SK-N-SH treated with all-trans-retinoic acid at 6 μM for 48 hours (cell line): ENCODE measurements around the gene NUCB2.
A peak's percentile ranks its signal among the peaks of the same experiment; 100 is the strongest.

Experiments used
- ATAC-seq: fragments of 200-7000 bp; cut with Tn5 transposase; 3 replicates; pipeline ENCODE4 v1.9.1; 2020; ENCODE audit warnings: mild to moderate bottlenecking, moderate library complexity
- ARNTL ChIP-seq: fragments of 450-650 bp; formaldehyde crosslinking; IDR thresholded peaks from 2 replicates; pipeline ENCODE4 v1.5.0; 2020; ENCODE audit warnings: low read depth, mild to moderate bottlenecking, moderate library complexity, borderline replicate concordance
- BACH2 ChIP-seq: fragments of 250-450 bp; sonication (Bioruptor Pico); IDR thresholded peaks from 2 replicates; pipeline ENCODE4 v1.9.0; 2021; ENCODE audit warnings: mild to moderate bottlenecking, borderline replicate concordance
- CSDC2 ChIP-seq: fragments of 250-450 bp; sonication (Bioruptor Pico); IDR thresholded peaks from 2 replicates; pipeline ENCODE4 v1.5.0; 2020; ENCODE audit warnings: mild to moderate bottlenecking, moderate library complexity
- ESRRG ChIP-seq: fragments of 250-450 bp; sonication (Bioruptor Pico); IDR thresholded peaks from 2 replicates; pipeline ENCODE4 v1.6.1; 2021; ENCODE audit warnings: mild to moderate bottlenecking
- GLIS3 ChIP-seq: fragments of 250-450 bp; sonication (Bioruptor Pico); IDR thresholded peaks from 2 replicates; pipeline ENCODE4 v1.5.0; 2020; ENCODE audit warnings: mild to moderate bottlenecking, moderate library complexity
- ISL1 ChIP-seq: fragments of 250-450 bp; sonication (Bioruptor Pico); IDR thresholded peaks from 2 replicates; pipeline ENCODE4 v2.1.2; 2022; ENCODE audit warnings: mild to moderate bottlenecking, moderate library complexity
- OSR1 ChIP-seq: fragments of 250-450 bp; sonication (Bioruptor Pico); IDR thresholded peaks from 2 replicates; pipeline ENCODE4 v1.8.0; 2022; ENCODE audit warnings: moderate library complexity, mild to moderate bottlenecking, inconsistent platforms
- SNAI2 ChIP-seq: fragments of 250-450 bp; sonication (Bioruptor Pico); IDR thresholded peaks from 2 replicates; pipeline ENCODE4 v1.5.0; 2020; ENCODE audit warnings: mild to moderate bottlenecking, moderate library complexity
- ZC3H10 ChIP-seq: fragments of 250-450 bp; sonication (Bioruptor Pico); IDR thresholded peaks from 2 replicates; pipeline ENCODE4 v1.5.1; 2021; ENCODE audit warnings: mild to moderate bottlenecking, moderate library complexity
- ZFP3 ChIP-seq: fragments of 250-450 bp; sonication (Bioruptor Pico); IDR thresholded peaks from 2 replicates; pipeline ENCODE4 v1.5.0; 2020; ENCODE audit warnings: mild to moderate bottlenecking, moderate library complexity
- ZFP30 ChIP-seq: fragments of 450-650 bp; formaldehyde crosslinking; IDR thresholded peaks from 2 replicates; pipeline ENCODE4 v1.5.0; 2022; ENCODE audit warnings: mild to moderate bottlenecking, moderate library complexity
- ZNF8 ChIP-seq: fragments of 450-650 bp; formaldehyde crosslinking; IDR thresholded peaks from 2 replicates; pipeline ENCODE4 v1.5.0; 2020; ENCODE audit warnings: mild to moderate bottlenecking, moderate library complexity
- TF ChIP-seq, protein P1 (sequence below): fragments of 250-450 bp; sonication (Bioruptor Pico); IDR thresholded peaks from 2 replicates; pipeline ENCODE4 v1.8.0; 2021; ENCODE audit warnings: low read depth, mild to moderate bottlenecking, moderate library complexity, borderline replicate concordance
- TF ChIP-seq, protein P2 (sequence below): fragments of 250-450 bp; sonication (Bioruptor Pico); IDR thresholded peaks from 2 replicates; pipeline ENCODE4 v1.5.1; 2020; ENCODE audit warnings: low read depth, mild to moderate bottlenecking, moderate library complexity
- TF ChIP-seq, protein P3 (sequence below): fragments of 250-450 bp; sonication (Bioruptor Pico); IDR thresholded peaks from 2 replicates; pipeline ENCODE4 v1.5.0; 2020; ENCODE audit warnings: mild to moderate bottlenecking, moderate library complexity
- TF ChIP-seq, protein P4 (sequence below): fragments of 250-450 bp; sonication (Bioruptor Pico); IDR thresholded peaks from 2 replicates; pipeline ENCODE4 v1.5.1; 2021; ENCODE audit warnings: mild to moderate bottlenecking, moderate library complexity
- TF ChIP-seq, protein P5 (sequence below): fragments of 250-450 bp; sonication (Bioruptor Pico); IDR thresholded peaks from 2 replicates; pipeline ENCODE4 v1.8.0; 2020; ENCODE audit warnings: mild to moderate bottlenecking, moderate library complexity, borderline replicate concordance

The NUCB2 gene

DNA sequence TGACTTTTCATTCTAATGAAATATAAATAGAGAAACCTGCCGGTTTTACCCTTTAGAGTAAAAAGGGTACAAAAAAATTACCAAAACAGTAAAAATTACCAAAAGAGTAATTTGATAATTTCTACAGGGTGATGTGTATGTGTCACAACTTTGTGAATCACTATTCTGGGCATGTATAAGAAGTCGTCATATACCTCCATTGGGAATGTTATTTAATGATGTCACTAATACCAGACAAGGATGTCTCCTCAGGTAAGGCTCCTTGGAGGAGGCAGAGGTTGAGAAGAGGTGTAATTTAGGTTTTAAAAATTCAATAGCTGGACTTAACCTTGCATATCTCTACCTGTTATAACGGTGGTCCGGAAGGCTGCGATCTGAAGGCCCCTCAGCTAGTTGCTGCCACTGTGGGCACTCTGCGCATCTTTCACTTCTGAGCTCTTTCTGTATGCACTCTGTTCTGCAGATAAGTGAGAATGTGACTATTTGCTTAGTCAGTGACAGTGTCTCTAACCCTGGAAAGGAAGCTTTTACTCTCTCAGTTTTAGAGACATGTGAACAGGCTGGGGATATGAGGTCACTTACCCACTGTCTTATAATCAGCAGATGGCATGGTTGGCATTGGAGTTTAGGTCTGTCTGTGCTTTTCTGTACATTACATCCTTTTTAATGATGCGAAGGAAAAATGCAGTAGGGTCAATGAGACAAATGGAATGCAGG, 74.1 kb downstream of the NUCB2 start (continued):
- TF ChIP-seq, protein P1, sequence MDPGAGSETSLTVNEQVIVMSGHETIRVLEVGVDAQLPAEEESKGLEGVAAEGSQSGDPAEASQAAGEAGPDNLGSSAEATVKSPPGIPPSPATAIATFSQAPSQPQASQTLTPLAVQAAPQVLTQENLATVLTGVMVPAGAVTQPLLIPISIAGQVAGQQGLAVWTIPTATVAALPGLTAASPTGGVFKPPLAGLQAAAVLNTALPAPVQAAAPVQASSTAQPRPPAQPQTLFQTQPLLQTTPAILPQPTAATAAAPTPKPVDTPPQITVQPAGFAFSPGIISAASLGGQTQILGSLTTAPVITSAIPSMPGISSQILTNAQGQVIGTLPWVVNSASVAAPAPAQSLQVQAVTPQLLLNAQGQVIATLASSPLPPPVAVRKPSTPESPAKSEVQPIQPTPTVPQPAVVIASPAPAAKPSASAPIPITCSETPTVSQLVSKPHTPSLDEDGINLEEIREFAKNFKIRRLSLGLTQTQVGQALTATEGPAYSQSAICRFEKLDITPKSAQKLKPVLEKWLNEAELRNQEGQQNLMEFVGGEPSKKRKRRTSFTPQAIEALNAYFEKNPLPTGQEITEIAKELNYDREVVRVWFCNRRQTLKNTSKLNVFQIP (CRISPR knock-in tag) = no peak
- no peak for TF ChIP-seq ISL1 (CRISPR knock-in tag)
- TF ChIP-seq GLIS3 (CRISPR knock-in tag) = no peak
- no peak for TF ChIP-seq ZFP3 (CRISPR knock-in tag)
- TF ChIP-seq, protein P2, sequence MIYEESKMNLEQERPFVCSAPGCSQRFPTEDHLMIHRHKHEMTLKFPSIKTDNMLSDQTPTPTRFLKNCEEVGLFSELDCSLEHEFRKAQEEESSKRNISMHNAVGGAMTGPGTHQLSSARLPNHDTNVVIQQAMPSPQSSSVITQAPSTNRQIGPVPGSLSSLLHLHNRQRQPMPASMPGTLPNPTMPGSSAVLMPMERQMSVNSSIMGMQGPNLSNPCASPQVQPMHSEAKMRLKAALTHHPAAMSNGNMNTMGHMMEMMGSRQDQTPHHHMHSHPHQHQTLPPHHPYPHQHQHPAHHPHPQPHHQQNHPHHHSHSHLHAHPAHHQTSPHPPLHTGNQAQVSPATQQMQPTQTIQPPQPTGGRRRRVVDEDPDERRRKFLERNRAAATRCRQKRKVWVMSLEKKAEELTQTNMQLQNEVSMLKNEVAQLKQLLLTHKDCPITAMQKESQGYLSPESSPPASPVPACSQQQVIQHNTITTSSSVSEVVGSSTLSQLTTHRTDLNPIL = no peak

DNA sequence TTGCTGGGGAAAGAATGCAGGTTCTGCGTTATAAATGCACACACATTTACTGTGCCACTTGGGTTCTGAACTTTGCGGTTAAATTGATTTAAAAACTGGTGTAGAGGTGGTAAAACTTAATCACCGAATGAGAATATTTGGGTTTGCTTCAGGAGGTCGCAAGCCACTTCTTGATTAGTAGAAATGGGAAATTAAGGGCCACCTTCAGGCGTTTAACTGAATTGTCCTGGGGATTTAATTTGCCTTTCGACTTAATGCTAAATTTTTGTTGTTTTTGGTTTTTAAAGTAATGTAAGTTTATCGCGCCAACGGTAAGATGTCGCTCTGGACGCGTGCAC, 74.6 kb downstream of the NUCB2 start:
- ATAC-seq = no peak
- TF ChIP-seq ZFP30 (CRISPR knock-in tag) = no peak
- TF ChIP-seq, protein P3, sequence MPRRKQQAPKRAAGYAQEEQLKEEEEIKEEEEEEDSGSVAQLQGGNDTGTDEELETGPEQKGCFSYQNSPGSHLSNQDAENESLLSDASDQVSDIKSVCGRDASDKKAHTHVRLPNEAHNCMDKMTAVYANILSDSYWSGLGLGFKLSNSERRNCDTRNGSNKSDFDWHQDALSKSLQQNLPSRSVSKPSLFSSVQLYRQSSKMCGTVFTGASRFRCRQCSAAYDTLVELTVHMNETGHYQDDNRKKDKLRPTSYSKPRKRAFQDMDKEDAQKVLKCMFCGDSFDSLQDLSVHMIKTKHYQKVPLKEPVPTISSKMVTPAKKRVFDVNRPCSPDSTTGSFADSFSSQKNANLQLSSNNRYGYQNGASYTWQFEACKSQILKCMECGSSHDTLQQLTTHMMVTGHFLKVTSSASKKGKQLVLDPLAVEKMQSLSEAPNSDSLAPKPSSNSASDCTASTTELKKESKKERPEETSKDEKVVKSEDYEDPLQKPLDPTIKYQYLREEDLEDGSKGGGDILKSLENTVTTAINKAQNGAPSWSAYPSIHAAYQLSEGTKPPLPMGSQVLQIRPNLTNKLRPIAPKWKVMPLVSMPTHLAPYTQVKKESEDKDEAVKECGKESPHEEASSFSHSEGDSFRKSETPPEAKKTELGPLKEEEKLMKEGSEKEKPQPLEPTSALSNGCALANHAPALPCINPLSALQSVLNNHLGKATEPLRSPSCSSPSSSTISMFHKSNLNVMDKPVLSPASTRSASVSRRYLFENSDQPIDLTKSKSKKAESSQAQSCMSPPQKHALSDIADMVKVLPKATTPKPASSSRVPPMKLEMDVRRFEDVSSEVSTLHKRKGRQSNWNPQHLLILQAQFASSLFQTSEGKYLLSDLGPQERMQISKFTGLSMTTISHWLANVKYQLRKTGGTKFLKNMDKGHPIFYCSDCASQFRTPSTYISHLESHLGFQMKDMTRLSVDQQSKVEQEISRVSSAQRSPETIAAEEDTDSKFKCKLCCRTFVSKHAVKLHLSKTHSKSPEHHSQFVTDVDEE (CRISPR knock-in tag) = no peak
- no peak for TF ChIP-seq OSR1 (CRISPR knock-in tag)
- TF ChIP-seq ZNF8 = no peak
- TF ChIP-seq, protein P4, sequence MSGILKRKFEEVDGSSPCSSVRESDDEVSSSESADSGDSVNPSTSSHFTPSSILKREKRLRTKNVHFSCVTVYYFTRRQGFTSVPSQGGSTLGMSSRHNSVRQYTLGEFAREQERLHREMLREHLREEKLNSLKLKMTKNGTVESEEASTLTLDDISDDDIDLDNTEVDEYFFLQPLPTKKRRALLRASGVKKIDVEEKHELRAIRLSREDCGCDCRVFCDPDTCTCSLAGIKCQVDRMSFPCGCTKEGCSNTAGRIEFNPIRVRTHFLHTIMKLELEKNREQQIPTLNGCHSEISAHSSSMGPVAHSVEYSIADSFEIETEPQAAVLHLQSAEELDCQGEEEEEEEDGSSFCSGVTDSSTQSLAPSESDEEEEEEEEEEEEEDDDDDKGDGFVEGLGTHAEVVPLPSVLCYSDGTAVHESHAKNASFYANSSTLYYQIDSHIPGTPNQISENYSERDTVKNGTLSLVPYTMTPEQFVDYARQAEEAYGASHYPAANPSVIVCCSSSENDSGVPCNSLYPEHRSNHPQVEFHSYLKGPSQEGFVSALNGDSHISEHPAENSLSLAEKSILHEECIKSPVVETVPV (CRISPR knock-in tag) = no peak
- no peak for TF ChIP-seq GLIS3 (CRISPR knock-in tag)
- TF ChIP-seq BACH2 (CRISPR knock-in tag) = no peak
- no peak for TF ChIP-seq ARNTL (CRISPR knock-in tag)
- TF ChIP-seq SNAI2 (CRISPR knock-in tag) = no peak
- TF ChIP-seq ZFP3 (CRISPR knock-in tag) = no peak
- no peak for TF ChIP-seq ESRRG
- no peak for TF ChIP-seq ZC3H10 (CRISPR knock-in tag)
- TF ChIP-seq CSDC2 (CRISPR knock-in tag) = no peak

DNA sequence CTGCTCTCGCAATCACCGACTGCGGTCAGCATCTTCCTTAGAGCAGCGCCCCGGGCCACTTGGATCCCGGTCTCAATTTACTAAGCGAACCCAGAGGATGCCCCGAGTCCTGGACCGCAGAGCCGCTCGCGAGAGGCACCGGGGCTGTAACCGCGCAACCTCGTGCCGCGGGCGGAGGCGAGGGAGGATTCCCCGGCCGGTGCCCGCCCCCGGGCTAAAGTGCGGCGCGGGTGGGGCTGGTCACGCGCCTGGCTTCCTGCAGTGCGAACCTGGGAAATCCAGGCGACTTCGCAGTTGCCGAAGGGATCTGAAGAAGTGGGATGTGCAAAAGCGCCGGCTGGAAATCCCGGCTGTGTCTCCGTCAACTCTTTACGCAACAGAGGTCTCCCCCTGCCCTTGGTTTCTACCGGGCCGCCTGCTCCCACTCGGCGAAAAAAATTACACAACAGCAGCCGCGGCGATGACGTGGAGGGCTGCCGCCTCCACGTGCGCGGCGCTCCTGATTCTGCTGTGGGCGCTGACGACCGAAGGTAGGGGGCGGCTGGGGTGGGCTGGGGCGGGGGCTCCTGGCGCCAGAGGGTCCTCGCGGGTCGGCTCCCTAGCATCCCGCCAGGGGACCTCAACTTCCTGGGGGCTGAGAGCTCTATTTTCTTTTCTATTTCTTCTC, 75.1 kb downstream of the NUCB2 start, which contains the start of gene NCR3LG1:
Gene NCR3LG1, plus strand, starts transcription at position 291 of the 667 bp plus-strand sequence. Its CDS starts 170 bp downstream, at position 461.
- TF ChIP-seq, protein P5, sequence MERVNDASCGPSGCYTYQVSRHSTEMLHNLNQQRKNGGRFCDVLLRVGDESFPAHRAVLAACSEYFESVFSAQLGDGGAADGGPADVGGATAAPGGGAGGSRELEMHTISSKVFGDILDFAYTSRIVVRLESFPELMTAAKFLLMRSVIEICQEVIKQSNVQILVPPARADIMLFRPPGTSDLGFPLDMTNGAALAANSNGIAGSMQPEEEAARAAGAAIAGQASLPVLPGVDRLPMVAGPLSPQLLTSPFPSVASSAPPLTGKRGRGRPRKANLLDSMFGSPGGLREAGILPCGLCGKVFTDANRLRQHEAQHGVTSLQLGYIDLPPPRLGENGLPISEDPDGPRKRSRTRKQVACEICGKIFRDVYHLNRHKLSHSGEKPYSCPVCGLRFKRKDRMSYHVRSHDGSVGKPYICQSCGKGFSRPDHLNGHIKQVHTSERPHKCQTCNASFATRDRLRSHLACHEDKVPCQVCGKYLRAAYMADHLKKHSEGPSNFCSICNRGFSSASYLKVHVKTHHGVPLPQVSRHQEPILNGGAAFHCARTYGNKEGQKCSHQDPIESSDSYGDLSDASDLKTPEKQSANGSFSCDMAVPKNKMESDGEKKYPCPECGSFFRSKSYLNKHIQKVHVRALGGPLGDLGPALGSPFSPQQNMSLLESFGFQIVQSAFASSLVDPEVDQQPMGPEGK (CRISPR knock-in tag) = peak; percentile 83; the same call in 1 of the 2 replicates
- no peak for TF ChIP-seq CSDC2 (CRISPR knock-in tag)
- TF ChIP-seq, all 23 proteins: peak for 1
- peak; percentile 28 for ATAC-seq
